NCI-H128 (cell line): ENCODE measurements around the gene HSDL2.
"Not testable (repeated sequence)": the region's sequence is repeated elsewhere in the genome, so short reads cannot be mapped to it uniquely, and the experiment has no call there.

ENCODE experiments used
- DNase-seq: peaks from one replicate; lab custom pipeline; 2025; ENCODE audit not compliant: unreplicated experiment; lab: John Stamatoyannopoulos, UW

Gene HSDL2

GRCh38 chr9:112393146-112393545 lies 13.2 kb downstream of the HSDL2 start:
- not testable (repeated sequence) for DNase-seq

GRCh38 chr9:112396416-112396815 lies 16.5 kb downstream of the HSDL2 start:
- no peak for DNase-seq

DNA sequence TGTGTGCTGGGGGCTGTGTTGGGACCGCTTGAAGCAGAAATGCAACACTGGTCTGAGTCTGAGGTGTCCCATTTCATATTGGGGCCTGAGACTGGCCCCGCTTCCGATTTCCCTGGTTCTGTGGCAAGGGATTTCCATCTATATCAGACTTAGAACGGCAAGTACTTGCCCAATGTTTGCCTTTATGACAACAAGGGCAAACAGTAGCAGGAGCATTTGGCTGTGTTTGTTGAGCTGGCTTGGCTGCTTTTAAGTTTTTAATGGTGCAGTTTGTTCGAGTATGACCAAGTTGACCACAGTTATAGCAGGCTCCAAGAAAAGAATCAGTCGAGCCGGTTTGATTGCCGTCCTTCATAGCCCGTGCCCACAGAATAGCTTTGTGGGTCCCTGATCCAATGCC lies 17.0 kb downstream of the HSDL2 start:
- no peak for DNase-seq

GRCh38 chr9:112401175-112401815 lies 21.4 kb downstream of the HSDL2 start:
- DNase-seq: no peak

GRCh38 chr9:112403614-112404201 lies 23.8 kb downstream of the HSDL2 start:
- no peak for DNase-seq

GRCh38 chr9:112404508-112404932 lies 24.6 kb downstream of the HSDL2 start:
- no peak for DNase-seq

- DNase-seq: no peak
Measured at GRCh38 chr9:112408275-112408674, 28.4 kb downstream of the HSDL2 start.

DNA sequence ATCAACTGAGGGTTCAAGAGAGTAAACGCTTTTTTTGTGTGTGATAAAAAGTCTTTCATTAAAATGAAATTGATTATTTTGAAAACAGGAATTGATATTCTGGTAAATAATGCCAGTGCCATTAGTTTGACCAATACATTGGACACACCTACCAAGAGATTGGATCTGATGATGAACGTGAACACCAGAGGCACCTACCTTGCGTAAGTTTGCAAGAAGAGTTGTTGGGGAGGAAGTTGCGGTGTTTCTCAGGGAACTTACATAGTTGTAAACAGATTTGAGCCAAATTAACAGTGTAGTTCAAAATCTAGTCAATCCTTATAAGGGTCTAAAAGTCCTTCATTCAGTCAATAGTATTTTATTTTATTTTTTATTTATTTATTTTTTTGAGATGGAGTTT lies 28.9 kb downstream of the HSDL2 start:
- DNase-seq: no peak

- no peak for DNase-seq
Measured at GRCh38 chr9:112409758-112410157, 29.9 kb downstream of the HSDL2 start.

GRCh38 chr9:112411626-112412027 lies 31.7 kb downstream of the HSDL2 start:
- no peak for DNase-seq

DNA sequence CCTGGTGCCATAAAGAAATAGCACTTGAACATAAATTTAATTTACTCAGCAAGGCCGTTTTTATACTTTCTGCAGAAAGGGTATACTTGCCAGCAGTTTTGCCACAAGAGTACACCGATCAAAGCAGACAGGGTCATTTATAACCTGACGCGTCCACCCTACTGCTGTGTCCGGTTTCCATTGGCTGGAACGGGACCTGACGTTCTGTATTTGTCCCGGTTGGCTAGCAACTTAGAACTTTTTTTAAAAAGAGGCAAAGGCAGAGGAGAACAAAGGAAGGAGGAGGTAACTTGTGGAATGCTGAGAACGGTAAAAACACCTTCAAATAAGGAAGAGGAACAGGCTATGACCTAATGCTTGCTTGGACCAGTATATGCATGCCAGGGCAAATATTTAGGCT lies 33.8 kb downstream of the HSDL2 start:
- DNase-seq: not testable (repeated sequence)

DNA sequence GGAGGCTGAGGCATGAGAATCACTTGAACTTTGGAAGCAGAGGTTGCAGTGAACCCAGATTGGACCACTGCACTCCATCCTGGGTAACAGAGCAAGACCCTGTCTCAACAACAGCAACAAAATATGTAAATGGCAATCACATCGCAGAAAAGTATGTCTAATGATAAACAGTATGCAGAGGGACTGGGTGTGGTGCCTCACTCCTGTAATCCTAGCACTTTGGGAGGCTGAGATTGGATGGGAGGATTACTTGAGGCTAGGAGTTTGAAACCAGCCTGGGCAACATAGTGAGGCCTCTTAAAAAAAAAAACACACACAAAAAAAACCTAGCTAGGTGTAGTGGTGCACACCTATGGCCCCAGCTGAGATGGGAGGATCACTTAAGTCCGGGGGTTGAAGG lies 40.3 kb downstream of the HSDL2 start:
- no peak for DNase-seq

DNA sequence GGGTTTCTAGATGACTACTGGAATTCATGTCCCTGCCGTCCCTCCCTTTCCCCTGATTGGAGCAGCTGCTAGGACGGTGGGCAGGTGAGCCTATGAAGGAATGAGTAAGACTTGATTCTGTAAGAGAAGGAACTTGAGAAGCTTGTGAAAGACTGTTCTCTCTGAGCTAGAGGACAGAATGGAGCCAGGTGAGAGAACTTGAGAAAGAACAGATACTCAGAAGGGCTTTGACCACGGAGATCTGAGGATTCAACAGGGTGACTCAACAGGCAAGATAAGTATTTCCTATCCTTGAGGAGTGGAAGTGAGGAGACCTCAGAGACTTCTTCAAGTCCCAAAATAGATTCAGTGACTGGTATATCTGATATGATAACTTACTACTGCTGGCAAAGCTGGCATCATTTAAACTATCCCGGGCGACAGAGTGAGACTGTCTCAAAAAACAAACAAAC lies 41.9 kb downstream of the HSDL2 start:
- no peak for DNase-seq

GRCh38 chr9:112422417-112423148 lies 42.7 kb downstream of the HSDL2 start:
- no peak for DNase-seq

- no peak for DNase-seq
Measured at GRCh38 chr9:112430006-112430522, 50.2 kb downstream of the HSDL2 start.

DNA sequence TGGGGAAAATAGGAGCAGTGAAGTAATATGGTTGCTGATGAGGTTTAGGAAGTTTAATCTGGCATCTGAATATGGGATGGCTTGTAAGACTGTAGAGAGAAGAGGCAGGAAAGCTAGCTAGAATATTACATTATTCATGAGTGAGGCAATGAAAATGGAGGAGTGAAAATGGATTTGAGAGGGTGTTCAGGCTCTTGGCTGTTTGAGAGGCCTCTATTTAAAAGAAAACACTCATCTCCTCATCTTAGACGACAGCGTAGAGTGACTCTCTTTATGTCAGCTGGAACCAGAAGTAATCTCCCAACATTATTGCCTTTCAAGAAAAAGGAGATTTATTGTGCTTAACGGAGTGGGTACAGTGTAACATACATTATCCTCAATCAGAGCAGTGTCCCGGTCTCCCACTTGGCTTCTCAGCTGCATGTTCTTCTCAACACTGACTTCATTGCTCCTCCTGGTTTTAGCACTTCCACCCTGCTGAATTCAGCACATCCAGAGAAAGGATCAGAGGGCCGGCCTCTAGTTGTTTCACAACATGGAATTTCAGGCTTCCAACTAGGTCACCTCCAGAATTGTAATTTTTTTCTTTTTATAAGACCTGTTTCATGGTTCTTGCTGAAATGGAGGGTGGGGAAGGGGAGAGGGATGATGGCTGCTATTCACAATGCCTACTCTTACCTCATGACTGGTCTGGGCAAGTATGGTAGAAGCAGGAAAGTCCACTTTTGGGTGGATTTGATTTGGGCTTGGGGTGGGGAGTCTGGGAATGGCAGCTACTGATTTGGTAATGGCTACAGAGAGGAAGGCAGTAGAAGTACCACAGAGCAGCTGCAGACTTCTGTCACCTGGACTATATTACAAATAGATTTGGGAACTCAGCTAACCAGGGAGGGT lies 53.8 kb downstream of the HSDL2 start:
- no peak for DNase-seq

GRCh38 chr9:112434487-112434886 lies 54.6 kb downstream of the HSDL2 start:
- DNase-seq: no peak

DNA sequence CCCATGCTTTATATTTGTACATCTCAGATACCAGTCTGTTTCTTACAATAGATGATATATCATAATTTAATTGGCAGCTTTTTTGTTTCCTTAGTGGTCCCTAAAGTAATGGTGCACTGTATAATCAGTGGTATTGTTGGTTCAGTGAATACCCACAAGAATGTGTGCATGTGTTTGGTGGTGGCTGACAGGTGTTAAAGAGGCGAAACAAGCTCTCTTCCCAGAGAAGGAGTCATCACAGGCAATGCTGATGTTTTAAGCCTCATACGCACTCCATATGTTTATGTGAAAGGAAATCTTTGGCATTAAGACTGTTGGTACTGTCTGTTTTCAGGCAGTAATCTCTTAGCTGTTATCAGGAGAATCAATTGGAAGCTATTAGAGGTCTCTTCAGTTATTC lies 57.5 kb downstream of the HSDL2 start:
- DNase-seq: no peak

GRCh38 chr9:112439171-112439570 lies 59.3 kb downstream of the HSDL2 start:
- no peak for DNase-seq

DNA sequence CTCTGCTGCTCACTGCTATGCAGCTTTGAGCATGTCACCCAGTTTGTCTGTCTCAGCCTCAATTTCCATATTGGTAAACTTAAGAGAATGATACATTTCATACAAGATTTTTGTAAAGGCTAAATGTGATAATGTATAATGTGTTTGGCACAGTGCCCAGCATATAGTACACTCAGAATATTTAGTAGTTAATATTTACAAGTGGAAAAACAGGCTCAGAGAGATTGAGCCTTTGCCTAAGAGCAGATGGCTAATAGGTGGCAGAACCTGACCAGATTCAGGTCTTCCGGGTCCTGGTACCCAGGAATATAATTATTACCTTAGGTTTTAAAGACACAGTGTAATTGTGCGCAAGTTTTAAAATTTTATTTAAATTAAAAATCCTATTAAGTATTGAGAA lies 59.9 kb downstream of the HSDL2 start:
- DNase-seq: no peak

- no peak for DNase-seq
Measured at GRCh38 chr9:112443200-112443599, 63.3 kb downstream of the HSDL2 start.
